HG03175 (cell line): ENCODE data around the gene COL23A1.
A peak's percentile ranks its signal among the peaks of the same experiment; 100 is the strongest.

ENCODE experiments used
- ATAC-seq: cut with Tn5 transposase; IDR thresholded peaks from one replicate; pipeline ENCODE4 v1.9.1; 2021; ENCODE audit warnings: mild to moderate bottlenecking, moderate library complexity; ENCODE audit not compliant: unreplicated experiment

The COL23A1 gene

GRCh38 chr5:178279723-178280438 is 310.3 kb downstream of the COL23A1 start:
- peak; percentile 53 for ATAC-seq

DNA sequence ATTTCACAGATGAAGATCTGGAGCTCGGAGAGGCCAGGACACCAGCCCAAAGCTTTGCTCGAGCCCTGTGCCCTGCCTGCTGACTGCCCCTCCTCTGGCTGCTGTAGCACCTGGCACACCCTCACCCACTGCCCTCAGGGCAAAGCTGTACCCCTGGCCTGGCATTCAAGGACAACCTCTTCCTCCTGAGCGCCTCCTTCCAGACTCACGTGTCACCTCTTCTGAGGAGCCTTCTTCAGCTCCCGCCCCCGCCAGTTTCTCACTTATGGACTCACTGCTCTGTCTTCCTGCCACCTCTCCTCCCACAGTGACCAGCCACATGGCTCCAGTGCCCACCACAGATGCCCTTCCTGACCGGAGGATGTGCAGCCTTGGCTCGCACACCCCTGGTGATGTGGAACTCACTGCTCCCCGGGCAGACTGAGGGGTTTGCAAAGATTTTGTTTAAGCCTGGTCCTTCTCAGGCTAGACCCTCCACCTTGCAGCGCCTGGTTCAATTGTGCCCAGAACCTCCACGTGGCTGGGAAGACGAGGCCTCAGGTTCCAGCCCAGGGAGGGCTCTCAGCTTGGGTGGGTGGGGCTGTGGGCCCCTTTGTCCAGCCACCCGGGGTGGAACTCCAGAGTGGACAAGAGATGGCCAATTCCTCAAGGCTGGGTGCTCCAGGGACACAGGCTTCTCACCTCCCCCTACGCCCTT is 311.0 kb downstream of the COL23A1 start:
- no peak for ATAC-seq

- ATAC-seq = no peak
Measured at GRCh38 chr5:178278358-178279023, 311.7 kb downstream of the COL23A1 start.

GRCh38 chr5:178277866-178278265 is 312.3 kb downstream of the COL23A1 start:
- no peak for ATAC-seq

DNA sequence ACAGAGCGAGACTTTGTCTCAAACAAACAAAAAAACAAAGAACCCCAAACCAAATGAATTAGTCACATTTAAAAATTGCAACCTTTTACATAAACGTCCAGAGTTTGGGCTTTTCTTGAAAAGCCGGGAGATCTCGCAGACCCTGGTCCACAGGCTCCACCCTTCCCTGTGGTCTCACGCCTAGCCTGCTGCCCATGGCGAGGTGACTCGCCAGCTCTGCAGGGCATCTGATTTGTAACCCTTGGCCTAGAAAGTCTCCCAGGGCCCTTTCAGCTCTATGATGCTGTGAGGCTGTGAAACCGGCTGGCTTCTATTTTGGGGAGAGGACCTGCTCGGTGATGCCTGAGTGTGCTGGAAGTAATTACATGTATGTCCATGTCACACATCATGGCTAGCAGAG is 312.8 kb downstream of the COL23A1 start:
- no peak for ATAC-seq

DNA sequence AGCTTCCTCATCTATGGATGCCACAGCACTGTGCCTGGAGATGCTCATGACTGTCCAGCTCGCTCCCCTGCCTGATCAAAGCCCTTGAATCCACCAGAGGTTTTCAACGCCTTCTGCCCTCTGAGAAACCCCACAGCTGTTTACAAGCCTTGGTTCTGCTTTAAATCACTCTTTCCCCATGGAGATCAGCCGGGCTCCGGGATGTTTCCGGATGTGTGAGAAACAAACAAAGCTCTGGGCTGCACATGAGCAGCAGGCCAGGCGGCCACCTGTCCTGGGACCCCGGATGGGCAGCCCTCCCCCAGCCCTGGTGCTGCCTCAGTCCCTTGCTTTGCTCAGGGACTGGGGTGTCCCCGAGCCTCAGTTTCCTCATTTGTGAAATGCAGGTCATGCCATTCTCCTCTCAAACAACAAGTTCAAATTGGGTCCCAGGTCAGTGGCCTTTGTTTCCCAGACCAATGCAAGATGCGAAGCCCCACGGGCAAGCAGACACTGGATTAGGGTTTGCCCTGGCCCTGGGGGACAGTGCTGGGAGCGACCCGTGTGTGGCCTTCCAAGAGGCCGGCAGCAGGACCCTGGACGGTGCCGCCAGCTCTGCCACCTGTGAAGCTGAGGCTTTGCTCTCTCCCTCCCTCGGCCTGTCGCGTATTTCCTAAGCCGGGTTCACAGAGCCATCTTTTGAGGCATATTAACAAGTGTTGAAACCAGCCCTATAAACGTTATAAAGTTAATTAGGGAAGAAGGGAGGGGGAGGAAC is 315.2 kb downstream of the COL23A1 start:
- no peak for ATAC-seq

- ATAC-seq = no peak
Measured at GRCh38 chr5:178273665-178274541, 316.3 kb downstream of the COL23A1 start.

DNA sequence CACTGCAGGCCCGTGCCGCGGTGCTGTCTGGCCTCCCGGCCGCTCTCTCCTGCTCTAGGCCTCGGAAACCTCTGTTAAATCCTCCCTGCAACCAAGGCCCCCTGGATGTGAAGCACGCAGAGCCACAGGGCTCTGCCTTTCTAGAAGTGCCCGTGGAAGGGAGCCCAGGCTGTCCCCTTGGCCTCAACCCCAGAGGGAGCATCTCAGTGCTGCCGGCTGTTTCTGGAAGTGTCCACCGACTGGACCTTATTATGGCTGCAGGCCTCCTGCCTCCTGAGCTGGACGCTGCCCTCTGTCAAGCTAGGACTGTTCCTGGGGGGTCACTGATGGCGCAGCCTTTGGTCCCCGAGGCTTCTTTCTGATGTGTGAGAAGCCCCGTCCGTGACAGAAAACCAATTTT is 317.2 kb downstream of the COL23A1 start:
- no peak for ATAC-seq

DNA sequence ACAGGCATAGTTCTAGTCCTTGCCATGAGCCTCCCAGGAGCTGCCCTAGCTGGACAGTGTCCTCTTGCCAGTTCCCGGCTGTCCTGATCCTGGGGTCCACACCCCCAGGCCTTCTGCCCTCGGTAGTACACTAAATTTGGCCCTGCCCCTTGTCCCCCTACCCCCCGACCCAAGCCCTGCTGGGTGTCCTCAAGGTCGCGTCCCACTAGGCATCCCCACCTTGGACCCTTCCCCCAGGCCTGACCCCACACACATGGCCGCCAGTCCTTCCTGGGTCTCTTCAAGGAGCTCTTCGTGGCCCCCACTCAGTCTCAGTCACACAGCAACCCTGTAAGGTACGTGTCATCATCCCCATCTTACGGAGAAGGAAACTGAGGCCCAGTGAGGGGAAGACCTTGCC is 317.6 kb downstream of the COL23A1 start:
- ATAC-seq = no peak

DNA sequence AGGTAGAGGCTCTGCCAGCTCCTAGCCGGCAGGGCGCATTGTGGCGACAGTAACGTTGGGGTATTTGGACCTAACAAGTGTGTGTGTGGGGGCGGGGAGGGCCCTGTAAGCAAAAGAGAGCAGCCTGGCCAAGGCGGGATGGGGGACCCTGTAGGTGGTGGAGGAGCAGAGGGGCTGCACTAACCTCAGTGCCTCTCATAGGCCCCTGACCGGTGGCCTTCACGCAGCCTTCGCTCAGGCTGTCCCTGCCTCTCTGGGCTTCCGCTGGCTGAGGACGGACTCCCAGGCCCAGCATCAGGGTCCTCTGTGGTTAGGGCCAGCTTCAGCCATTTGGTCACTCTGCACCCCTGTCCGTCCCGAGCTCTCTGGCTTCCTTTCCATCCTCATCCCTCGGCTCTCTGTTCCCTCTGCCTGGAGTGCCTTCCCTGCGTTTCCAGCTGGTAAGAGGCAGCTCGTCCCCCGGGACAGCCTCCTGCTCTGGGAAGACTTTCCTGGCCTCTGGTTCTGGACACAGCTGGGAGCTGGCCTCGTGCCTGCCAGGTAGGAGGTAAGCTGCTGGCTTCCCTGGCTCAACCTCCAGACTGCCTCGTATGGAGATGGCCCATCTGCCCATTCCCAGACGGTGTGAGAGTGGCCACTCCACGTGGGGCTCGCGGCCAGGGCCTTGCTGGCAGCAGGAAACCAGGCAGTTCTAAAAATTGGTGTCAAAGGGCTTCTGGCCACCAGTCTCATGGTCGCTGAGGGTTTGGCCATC is 318.3 kb downstream of the COL23A1 start:
- ATAC-seq = no peak

GRCh38 chr5:178271231-178271630 is 319.0 kb downstream of the COL23A1 start:
- no peak for ATAC-seq

- ATAC-seq = no peak
Measured at GRCh38 chr5:178269499-178269898, 320.7 kb downstream of the COL23A1 start.

GRCh38 chr5:178267876-178268275 is 322.3 kb downstream of the COL23A1 start:
- ATAC-seq = no peak

- ATAC-seq = no peak
Measured at GRCh38 chr5:178267245-178267644, 322.9 kb downstream of the COL23A1 start.

GRCh38 chr5:178266581-178266980 is 323.6 kb downstream of the COL23A1 start:
- no peak for ATAC-seq

- no peak for ATAC-seq
Measured at GRCh38 chr5:178265746-178266145, 324.4 kb downstream of the COL23A1 start.

DNA sequence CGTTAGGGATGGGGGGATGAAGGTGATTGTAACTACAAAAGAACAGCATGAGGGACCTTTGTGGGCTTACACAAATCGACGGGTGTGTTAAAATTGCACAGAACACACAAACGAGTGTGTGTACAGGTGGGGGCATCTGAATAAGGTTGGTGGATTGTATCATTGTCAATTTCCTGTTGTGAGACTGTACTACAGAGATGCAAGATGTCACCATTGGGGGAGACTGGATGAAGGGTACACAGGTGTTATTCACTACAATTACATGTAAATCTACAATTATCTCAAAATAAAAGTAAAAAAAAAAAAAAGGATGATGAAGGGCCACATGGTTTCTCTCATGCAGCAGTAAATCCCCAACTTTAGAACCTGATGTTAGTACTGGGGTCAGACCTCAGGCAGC is 326.1 kb downstream of the COL23A1 start:
- no peak for ATAC-seq

DNA sequence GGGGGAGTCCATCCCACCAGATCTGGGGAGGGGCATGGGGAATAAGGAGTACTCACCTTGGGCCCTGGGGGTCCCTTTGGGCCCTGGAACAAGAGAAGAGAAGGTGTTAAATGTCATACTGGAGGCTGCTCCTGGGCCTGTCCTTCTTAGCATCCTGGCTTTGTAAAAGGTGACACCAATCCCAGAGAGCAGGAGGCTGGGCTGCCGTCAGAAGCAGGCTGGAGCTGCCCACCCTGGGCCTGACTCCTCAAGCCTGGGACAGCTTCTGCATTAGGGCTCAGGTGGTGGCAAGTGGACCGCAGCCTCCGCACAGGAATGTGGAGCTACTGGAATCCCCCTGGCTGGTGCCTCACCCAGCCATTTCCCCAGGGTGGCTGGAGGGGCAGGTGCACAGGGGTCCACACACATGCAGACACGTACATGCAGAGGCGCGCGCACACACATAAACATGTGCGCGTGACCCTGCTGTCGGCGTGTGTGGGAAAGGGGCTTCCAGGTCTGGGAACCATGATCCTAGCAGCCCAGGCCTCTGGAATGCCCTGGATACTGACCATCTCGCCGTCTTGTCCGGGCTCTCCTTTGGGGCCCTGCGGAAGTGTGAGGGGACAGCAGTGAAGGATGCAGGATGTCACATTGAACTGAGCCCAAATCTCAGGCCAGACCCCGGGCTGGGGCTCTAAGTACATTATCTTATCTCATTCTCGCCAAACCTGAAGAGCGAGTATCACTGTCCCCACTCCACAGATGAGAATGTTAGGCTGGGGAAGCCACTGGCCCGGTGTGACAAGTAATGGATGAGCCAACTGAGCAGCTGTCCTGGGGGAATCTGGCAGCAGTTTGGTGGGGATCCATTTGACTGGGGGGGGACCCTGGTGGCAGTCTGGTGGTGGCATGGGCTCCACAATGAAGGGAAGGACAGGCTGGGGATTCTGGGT is 328.3 kb downstream of the COL23A1 start:
- no peak for ATAC-seq
